GM10248 (cell line): ENCODE measurements around the gene VAMP2.

Experiments
- CTCF ChIA-PET: fragments of 300-600 bp; sonication (Branson Sonifier 250); formaldehyde crosslinking; extraction: SDS; loops from one replicate; lab custom pipeline; 2021; ENCODE audit warnings: antibody characterized with exemption; lab: Yijun Ruan, JAX
- POLR2A ChIA-PET: fragments of 350-650 bp; sonication (Branson Sonifier 250); formaldehyde crosslinking; extraction: SDS; loops from one replicate; lab custom pipeline; 2020; ENCODE audit warnings: antibody characterized with exemption; lab: Yijun Ruan, JAX
- DNase-seq: peaks from one replicate; pipeline ENCODE4 v3.0.0; 2012; ENCODE audit errors: extremely low spot score
- CTCF ChIP-seq: IDR thresholded peaks from 2 replicates; pipeline ENCODE4 v1.5.1; 2012; ENCODE audit warnings: mild to moderate bottlenecking, low read depth; ENCODE audit errors: extremely low read depth, missing control alignments, control extremely low read depth

The VAMP2 gene

GRCh38 chr17:8156246-8156992 lies 6.3 kb downstream of the VAMP2 start:
- POLR2A ChIA-PET = interaction anchor here (0.6 to 4.1 kb wide), 7 partner anchors 11 to 139 kb away, joined by 3 to 37 read pairs (median 4); partner anchors contain the start of genes SLC25A35 and TMEM107
- no peak for TF ChIP-seq CTCF

GRCh38 chr17:8155996-8156245 lies 6.8 kb downstream of the VAMP2 start:
- TF ChIP-seq CTCF = no peak
- no peak for DNase-seq
- CTCF ChIA-PET = interaction anchor here (0.6 to 4.4 kb wide), 9 partner anchors 12 to 62 kb away, joined by 3 to 46 read pairs (median 5); partner anchors contain the start of gene ALOXE3
- POLR2A ChIA-PET = interaction anchor here (1.8 to 4.1 kb wide), 3 partner anchors 11 to 17 kb away, joined by 17 to 37 read pairs (median 28); no protein-coding TSS in a partner anchor

More at GRCh38 chr17:8156246-8156992, 6.3 kb downstream of the VAMP2 start:
- CTCF ChIA-PET = interaction anchor here (0.7 to 4.4 kb wide), 11 partner anchors 11 to 62 kb away, joined by 3 to 46 read pairs (median 6); partner anchors contain the start of genes ALOXE3, BORCS6 and TMEM107
- DNase-seq = peak; percentile 96

- no peak for TF ChIP-seq CTCF
- DNase-seq = no peak
- CTCF ChIA-PET = interaction anchor here (0.6 to 4.4 kb wide), 9 partner anchors 12 to 61 kb away, joined by 3 to 46 read pairs (median 4); partner anchors contain the start of gene ALOXE3
- POLR2A ChIA-PET = interaction anchor here (0.6 to 4.1 kb wide), 5 partner anchors 10 to 320 kb away, joined by 4 to 37 read pairs (median 22); no protein-coding TSS in a partner anchor
Measured at GRCh38 chr17:8155231-8155995, 7.3 kb downstream of the VAMP2 start.

- no peak for DNase-seq
- CTCF ChIA-PET = interaction anchor here (1.6 to 4.4 kb wide), 2 partner anchors 16 to 36 kb away, joined by 4 to 46 read pairs; no protein-coding TSS in a partner anchor
- POLR2A ChIA-PET = interaction anchor here (0.7 to 4.1 kb wide), 6 partner anchors 10 to 35 kb away, joined by 3 to 37 read pairs (median 6); partner anchors contain the start of genes BORCS6 and HES7
- no peak for TF ChIP-seq CTCF
Measured at GRCh38 chr17:8154608-8155155, 8.1 kb downstream of the VAMP2 start.

GRCh38 chr17:8153957-8154607 lies 8.7 kb downstream of the VAMP2 start:
- ChIA-PET POLR2A (interaction anchor here (0.6 to 4.1 kb wide), 9 partner anchors 10 to 794 kb away, joined by 3 to 37 read pairs (median 4); partner anchors contain the start of genes BORCS6 and HES7), CTCF (interaction anchor here (1.6 to 4.4 kb wide), 2 partner anchors 15 to 35 kb away, joined by 4 to 46 read pairs; no protein-coding TSS in a partner anchor)
- TF ChIP-seq CTCF = no peak
- DNase-seq = peak; percentile 64
